Activated naive CD4-positive, alpha-beta T cell (primary cell): Measurements from ENCODE around the gene DEPDC5.

Experiments used
- DNase-seq, 4 experiments: peaks; one replicate each; lab custom pipeline; 2025; lab: John Stamatoyannopoulos, UW

The DEPDC5 gene

GRCh38 chr22:31896472-31896871 is 142.7 kb downstream of the DEPDC5 start:
- DNase-seq = no peak

GRCh38 chr22:31897842-31898805 is 144.3 kb downstream of the DEPDC5 start:
- no peak for DNase-seq

- no peak for DNase-seq
Measured at GRCh38 chr22:31898926-31899325, 145.1 kb downstream of the DEPDC5 start.

GRCh38 chr22:31899669-31900068 is 145.8 kb downstream of the DEPDC5 start:
- DNase-seq = no peak

- DNase-seq = no peak
Measured at GRCh38 chr22:31901388-31902137, 147.7 kb downstream of the DEPDC5 start.

GRCh38 chr22:31904651-31905050 is 150.8 kb downstream of the DEPDC5 start:
- DNase-seq = no peak

GRCh38 chr22:31905356-31905755 is 151.5 kb downstream of the DEPDC5 start:
- no peak for DNase-seq

GRCh38 chr22:31906086-31906485 is 152.3 kb downstream of the DEPDC5 start:
- no peak for DNase-seq

GRCh38 chr22:31906569-31906968 is 152.8 kb downstream of the DEPDC5 start:
- no peak for DNase-seq

- DNase-seq = no peak
Measured at GRCh38 chr22:31909977-31910376, 156.2 kb downstream of the DEPDC5 start.

GRCh38 chr22:31911565-31912406 is 158.0 kb downstream of the DEPDC5 start:
- DNase-seq = no peak

GRCh38 chr22:31912407-31912743 is 158.6 kb downstream of the DEPDC5 start:
- DNase-seq = no peak

GRCh38 chr22:31915586-31915985 is 161.8 kb downstream of the DEPDC5 start:
- DNase-seq = no peak

GRCh38 chr22:31917227-31917921 is 163.6 kb downstream of the DEPDC5 start:
- DNase-seq = no peak

GRCh38 chr22:31919730-31920129 is 165.9 kb downstream of the DEPDC5 start:
- DNase-seq = no peak

GRCh38 chr22:31920306-31920705 is 166.5 kb downstream of the DEPDC5 start:
- DNase-seq = no peak

- no peak for DNase-seq
Measured at GRCh38 chr22:31921106-31921505, 167.3 kb downstream of the DEPDC5 start.

GRCh38 chr22:31922534-31922933 is 168.7 kb downstream of the DEPDC5 start:
- DNase-seq = no peak

- DNase-seq = no peak
Measured at GRCh38 chr22:31923136-31923535, 169.3 kb downstream of the DEPDC5 start.

- no peak for DNase-seq
Measured at GRCh38 chr22:31923747-31924146, 169.9 kb downstream of the DEPDC5 start.

GRCh38 chr22:31925056-31925455 is 171.2 kb downstream of the DEPDC5 start:
- DNase-seq = no peak

- DNase-seq = no peak
Measured at GRCh38 chr22:31926024-31926423, 172.2 kb downstream of the DEPDC5 start.
